Mesendoderm (in vitro differentiated cells): Measurements from ENCODE around the gene CAPN15.

Experiments
- DNase-seq: peaks from one replicate; pipeline ENCODE4 v3.0.0; 2013
- H2AK5ac ChIP-seq: 2 replicates; pipeline ENCODE4 v1.6.1; 2013; ENCODE audit warnings: low read length, inconsistent platforms
- H2BK120ac ChIP-seq: 2 replicates; pipeline ENCODE4 v1.6.1; 2013; ENCODE audit warnings: low read depth, mild to moderate bottlenecking, low read length, moderate library complexity, mixed read lengths
- H2BK15ac ChIP-seq: replicated peaks from 2 replicates; pipeline ENCODE4 v1.6.1; 2013; ENCODE audit warnings: low read depth, mild to moderate bottlenecking, moderate library complexity
- H2BK5ac ChIP-seq: 2 replicates; pipeline ENCODE4 v1.6.1; 2013; ENCODE audit warnings: low read length, inconsistent platforms
- H3K18ac ChIP-seq: 2 replicates; pipeline ENCODE4 v1.6.1; 2013; ENCODE audit warnings: mild to moderate bottlenecking, low read length, mixed read lengths
- H3K23ac ChIP-seq: one replicate; pipeline ENCODE4 v1.6.1; 2013; ENCODE audit warnings: low read length
- H3K27ac ChIP-seq: 2 replicates; pipeline ENCODE4 v1.5.1; 2013; ENCODE audit warnings: low read depth, mild to moderate bottlenecking, inconsistent platforms, low read length, moderate library complexity
- H3K27me3 ChIP-seq: 2 replicates; pipeline ENCODE4 v1.6.1; 2013; ENCODE audit warnings: low read length, control low read depth, mild to moderate bottlenecking, inconsistent platforms; ENCODE audit not compliant: insufficient read depth, poor library complexity
- H3K36me3 ChIP-seq: 2 replicates; pipeline ENCODE4 v1.6.1; 2013; ENCODE audit warnings: low read length, inconsistent platforms; ENCODE audit not compliant: control insufficient read depth, insufficient read depth
- H3K4ac ChIP-seq: one replicate; pipeline ENCODE4 v1.6.1; 2013; ENCODE audit warnings: low read depth, mild to moderate bottlenecking, low read length, moderate library complexity
- H3K4me1 ChIP-seq: 2 replicates; pipeline ENCODE4 v1.6.1; 2013; ENCODE audit warnings: low read depth, low read length, inconsistent platforms; ENCODE audit not compliant: control insufficient read depth
- H3K4me2 ChIP-seq: 2 replicates; pipeline ENCODE4 v1.6.1; 2013; ENCODE audit warnings: low read length
- H3K4me3 ChIP-seq: 2 replicates; pipeline ENCODE4 v1.5.1; 2013; ENCODE audit warnings: mild to moderate bottlenecking, low read length
- H3K56ac ChIP-seq: one replicate; pipeline ENCODE4 v1.6.1; 2013; ENCODE audit warnings: low read length
- H3K79me1 ChIP-seq: 2 replicates; pipeline ENCODE4 v1.6.1; 2013; ENCODE audit warnings: low read length, inconsistent platforms
- H3K79me2 ChIP-seq: 2 replicates; pipeline ENCODE4 v1.6.1; 2013; ENCODE audit warnings: mild to moderate bottlenecking, low read length; ENCODE audit not compliant: control insufficient read depth, insufficient read depth
- H3K9ac ChIP-seq: 2 replicates; pipeline ENCODE4 v1.6.1; 2013; ENCODE audit warnings: low read length, inconsistent platforms
- H4K5ac ChIP-seq: one replicate; pipeline ENCODE4 v1.6.1; 2013; ENCODE audit warnings: low read length
- H4K8ac ChIP-seq: one replicate; pipeline ENCODE4 v1.6.1; 2013; ENCODE audit warnings: low read depth, mild to moderate bottlenecking, control low read depth, low read length, moderate library complexity
- WGBS: extraction: QIAGEN DNeasy Blood & Tissue Kit; methylation state at CpG from one replicate; pipeline ENCODE4 v1.1.7; 2013; ENCODE audit warnings: low lambda C conversion rate, missing lambda C conversion rate; ENCODE audit not compliant: insufficient coverage; ENCODE audit errors: extremely low coverage; 5-methylcytosine and 5-hydroxymethylcytosine counted together

Gene CAPN15

DNA sequence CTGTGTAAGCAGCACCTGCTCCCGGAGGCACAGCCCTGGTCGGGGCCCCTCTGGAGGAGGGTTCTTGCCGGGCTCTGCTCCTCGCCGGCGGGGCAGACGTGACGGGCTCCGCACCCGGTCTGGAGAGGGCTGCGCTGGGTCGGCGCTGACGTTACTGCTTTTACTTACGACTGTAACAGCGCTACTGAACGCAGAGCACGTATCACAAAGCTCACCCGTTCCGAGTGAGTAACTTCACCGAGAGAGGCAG, 61.1 kb downstream of the CAPN15 start:
- H3K36me3 ChIP-seq = no peaks in the 10 kb centered on the region
- peak overlapping the region; percentile 97 for H3K9ac ChIP-seq
- H3K27ac ChIP-seq = peak overlapping the region; percentile 97
- H3K4ac ChIP-seq = peak overlapping the region; percentile 26
- no peak overlapping the region for H2BK15ac ChIP-seq
- no peaks in the 10 kb centered on the region for H3K27me3 ChIP-seq
- peak overlapping the region; percentile 100 for H3K56ac ChIP-seq
- no CpG with 5 or more reads among the region's 21 CpGs for WGBS
- peak overlapping the region; percentile 53 for H3K18ac ChIP-seq
- no peak overlapping the region for H4K8ac ChIP-seq
- H3K4me1 ChIP-seq = peaks cover 3% of the 10 kb centered on the region
- DNase-seq = peak; percentile 72
- H4K5ac ChIP-seq = no peak overlapping the region
- H2BK120ac ChIP-seq = no peak overlapping the region
- peak overlapping the region; percentile 73 for H2BK5ac ChIP-seq
- peak overlapping the region; percentile 85 for H3K4me2 ChIP-seq
- H3K4me3 ChIP-seq = peak overlapping the region; percentile 92
- H3K23ac ChIP-seq = peak overlapping the region; percentile 89
- peaks cover 12% of the 10 kb centered on the region for H3K79me2 ChIP-seq
- peaks cover 14% of the 10 kb centered on the region for H3K79me1 ChIP-seq
- no peak overlapping the region for H2AK5ac ChIP-seq

DNA sequence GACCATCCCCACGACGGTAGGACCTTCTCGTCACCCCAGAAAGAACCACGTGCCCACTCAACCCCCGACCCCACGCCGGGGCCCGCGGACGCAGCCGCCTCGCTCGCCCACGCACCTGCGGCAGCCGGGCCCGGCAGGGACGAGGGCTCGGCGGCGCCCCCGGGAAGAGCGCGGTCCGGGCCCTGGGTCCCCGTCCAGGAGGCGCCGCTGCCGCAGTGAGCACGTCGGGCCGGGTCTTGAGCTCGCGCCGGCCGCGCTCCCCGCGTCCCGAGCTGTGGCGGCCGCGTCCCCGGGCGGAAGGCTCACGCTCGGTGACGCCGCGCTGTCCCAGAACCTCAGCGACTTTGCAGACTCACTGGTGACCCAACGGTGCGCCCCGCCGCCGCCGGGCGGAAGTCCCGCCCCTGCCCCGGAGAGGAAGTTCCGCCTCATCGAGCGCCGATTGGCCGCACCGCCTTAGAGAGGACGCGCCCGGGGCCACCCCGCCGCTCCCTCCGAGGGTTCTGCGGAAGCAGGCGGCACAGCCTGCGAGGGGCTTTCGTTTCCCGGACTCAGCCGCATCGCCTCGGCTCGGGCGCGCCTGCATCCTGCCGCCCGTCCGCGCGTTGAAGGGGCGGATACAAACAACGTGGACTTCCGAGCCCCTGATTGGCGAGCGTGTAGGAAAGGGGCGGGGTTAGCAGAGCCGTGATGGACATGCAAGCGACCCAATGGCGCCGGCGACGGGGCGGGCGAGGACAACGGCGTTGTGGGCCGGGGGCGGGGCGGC, 61.6 kb downstream of the CAPN15 start:
- H3K36me3 ChIP-seq = no peaks in the 10 kb centered on the region
- H3K79me2 ChIP-seq = peaks cover 12% of the 10 kb centered on the region
- H4K5ac ChIP-seq = no peak overlapping the region
- H3K4me1 ChIP-seq = peaks cover 3% of the 10 kb centered on the region
- no peak overlapping the region for H2BK15ac ChIP-seq
- WGBS = no CpG with 5 or more reads among the region's 107 CpGs
- peak overlapping the region; percentile 97 for H3K9ac ChIP-seq
- no peak overlapping the region for H4K8ac ChIP-seq
- peak overlapping the region; percentile 29 for H3K4ac ChIP-seq
- H3K56ac ChIP-seq = peak overlapping the region; percentile 100
- H3K4me3 ChIP-seq = peak overlapping the region; percentile 92
- peak overlapping the region; percentile 97 for H3K27ac ChIP-seq
- peak overlapping the region; percentile 85 for H3K4me2 ChIP-seq
- H3K79me1 ChIP-seq = peaks cover 14% of the 10 kb centered on the region
- H2BK120ac ChIP-seq = no peak overlapping the region
- H3K23ac ChIP-seq = peak overlapping the region; percentile 89
- H2AK5ac ChIP-seq = no peak overlapping the region
- no peaks in the 10 kb centered on the region for H3K27me3 ChIP-seq
- peak; percentile 97 for DNase-seq
- H3K18ac ChIP-seq = peak overlapping the region; percentile 86
- peak overlapping the region; percentile 99 for H2BK5ac ChIP-seq

DNA sequence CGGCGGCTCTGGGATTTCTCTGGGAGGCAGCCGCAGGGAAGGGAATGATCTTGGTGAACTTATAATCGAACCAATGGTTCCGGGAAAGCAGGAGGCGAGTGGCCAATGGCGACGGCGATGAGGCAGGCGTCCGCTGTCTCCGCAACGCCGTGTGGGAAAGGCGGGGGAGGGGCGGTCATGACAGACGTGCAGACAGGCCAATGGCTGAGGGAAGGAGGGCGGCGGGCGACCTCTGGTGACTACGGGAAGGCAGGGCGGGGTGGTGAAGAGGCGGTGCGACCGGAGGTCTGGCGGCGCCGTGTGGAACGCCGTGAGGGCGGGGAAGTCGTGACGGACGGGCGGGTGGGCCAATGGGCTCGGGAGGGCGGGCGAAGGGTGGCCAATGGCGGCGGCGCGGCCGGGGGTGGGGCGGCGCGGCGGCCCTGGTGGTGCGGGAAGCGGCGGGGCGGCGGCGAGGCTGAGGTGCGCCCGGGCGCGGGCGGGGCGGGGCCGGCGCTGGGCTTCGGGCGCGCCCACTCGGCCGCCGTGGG, 62.2 kb downstream of the CAPN15 start, which contains the start of gene RAB40C:
TSS of gene RAB40C (plus strand) at position 409 of the 530 bp plus-strand sequence. CDS start 226 bp downstream, outside the sequence.
- Histone ChIP-seq H3K79me1 (peaks cover 16% of the 10 kb centered on the region), H4K8ac (no peak within 1 kb of the TSS), H3K79me2 (peaks cover 12% of the 10 kb centered on the region), H3K36me3 (no peaks in the 10 kb centered on the region), H2BK120ac (no peak within 1 kb of the TSS), H3K4ac (peak within 1 kb of the TSS; percentile 29), H3K18ac (peak within 1 kb of the TSS; percentile 86), H3K23ac (peak within 1 kb of the TSS; percentile 94), H2BK5ac (peak within 1 kb of the TSS; percentile 99), H3K4me1 (peaks cover 3% of the 10 kb centered on the region), H3K27me3 (no peaks in the 10 kb centered on the region), H2BK15ac (no peak within 1 kb of the TSS), H3K56ac (peak within 1 kb of the TSS; percentile 100), H3K4me2 (peak within 1 kb of the TSS; percentile 87), H4K5ac (no peak within 1 kb of the TSS), H3K4me3 (peak within 1 kb of the TSS; percentile 92), H3K9ac (peak within 1 kb of the TSS; percentile 97), H3K27ac (peak within 1 kb of the TSS; percentile 97), H2AK5ac (no peak within 1 kb of the TSS)
- peak; percentile 98 for DNase-seq
- WGBS = no CpG with 5 or more reads among the region's 67 CpGs

DNA sequence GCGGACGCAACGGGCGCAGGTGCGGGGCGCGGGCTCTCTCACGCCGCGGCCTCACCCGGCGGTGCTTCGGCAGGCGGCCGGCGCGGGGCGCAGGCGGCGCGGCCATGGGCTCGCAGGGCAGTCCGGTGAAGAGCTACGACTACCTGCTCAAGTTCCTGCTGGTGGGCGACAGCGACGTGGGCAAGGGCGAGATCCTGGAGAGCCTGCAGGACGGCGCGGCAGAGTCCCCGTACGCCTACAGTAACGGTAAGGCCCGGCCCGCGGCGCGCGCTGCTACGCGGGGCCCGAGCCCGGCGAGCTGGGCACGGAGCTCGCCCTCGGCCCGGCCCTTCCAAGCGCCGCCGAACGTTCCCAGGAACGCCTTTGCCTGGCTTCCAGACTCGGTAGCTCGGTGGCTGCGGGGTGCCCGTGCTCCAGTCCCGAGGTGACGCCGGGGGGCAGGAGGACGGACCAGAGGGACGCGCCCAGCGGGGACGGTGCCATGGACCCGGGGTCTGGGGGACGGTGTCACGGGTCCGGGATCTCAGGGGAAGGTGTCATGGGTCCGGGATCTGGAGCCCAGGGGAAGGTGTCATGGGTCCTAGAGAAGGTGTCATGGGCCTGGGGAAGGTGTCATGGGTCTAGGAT, 62.8 kb downstream of the CAPN15 start:
- H3K4me1 ChIP-seq = peaks cover 3% of the 10 kb centered on the region
- peak overlapping the region; percentile 85 for H3K4me3 ChIP-seq
- peak overlapping the region; percentile 66 for H3K23ac ChIP-seq
- H3K27me3 ChIP-seq = no peaks in the 10 kb centered on the region
- H2BK120ac ChIP-seq = no peak overlapping the region
- no peak overlapping the region for H2BK15ac ChIP-seq
- peak overlapping the region; percentile 90 for H3K9ac ChIP-seq
- H3K4me2 ChIP-seq = peak overlapping the region; percentile 87
- no peak overlapping the region for H2BK5ac ChIP-seq
- H4K5ac ChIP-seq = no peak overlapping the region
- H3K36me3 ChIP-seq = no peaks in the 10 kb centered on the region
- peak overlapping the region; percentile 95 for H3K56ac ChIP-seq
- H3K4ac ChIP-seq = no peak overlapping the region
- H4K8ac ChIP-seq = no peak overlapping the region
- H2AK5ac ChIP-seq = no peak overlapping the region
- H3K79me2 ChIP-seq = peaks cover 12% of the 10 kb centered on the region
- WGBS = no CpG with 5 or more reads among the region's 71 CpGs
- DNase-seq = no peak
- H3K79me1 ChIP-seq = peaks cover 18% of the 10 kb centered on the region
- H3K18ac ChIP-seq = peak overlapping the region; percentile 6
- no peak overlapping the region for H3K27ac ChIP-seq

DNA sequence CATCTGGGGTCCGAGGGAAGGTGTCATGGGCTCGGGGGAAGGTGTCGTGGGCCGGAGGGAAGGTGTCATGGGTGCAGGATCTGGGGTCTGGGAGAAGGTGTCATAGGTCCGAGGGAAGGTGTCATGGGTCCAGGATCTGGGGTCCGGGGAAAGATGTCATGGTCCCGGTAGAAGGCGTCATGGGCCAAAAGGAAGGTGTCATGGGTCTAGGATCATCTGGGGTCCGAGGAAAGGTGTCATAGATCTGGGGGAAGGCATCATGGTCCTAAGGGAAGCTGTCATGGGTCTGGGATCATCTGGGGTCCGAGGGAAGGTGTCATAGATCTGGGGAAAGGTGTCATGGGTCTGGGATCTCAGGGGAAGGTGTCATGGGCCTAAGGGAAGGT, 63.3 kb downstream of the CAPN15 start:
- Histone ChIP-seq H4K8ac (no peak overlapping the region), H4K5ac (no peak overlapping the region), H3K4me2 (peak overlapping the region; percentile 87), H2BK15ac (no peak overlapping the region), H3K9ac (peak overlapping the region; percentile 90), H3K23ac (peak overlapping the region; percentile 66), H3K4me3 (no peak overlapping the region), H3K4me1 (peaks cover 3% of the 10 kb centered on the region), H3K79me1 (peaks cover 18% of the 10 kb centered on the region), H2BK5ac (no peak overlapping the region), H3K36me3 (no peaks in the 10 kb centered on the region), H3K18ac (no peak overlapping the region), H3K4ac (no peak overlapping the region), H3K79me2 (peaks cover 12% of the 10 kb centered on the region), H3K56ac (peak overlapping the region; percentile 95), H3K27me3 (no peaks in the 10 kb centered on the region), H2AK5ac (no peak overlapping the region), H3K27ac (no peak overlapping the region), H2BK120ac (no peak overlapping the region)
- DNase-seq = no peak
- no CpG with 5 or more reads among the region's 10 CpGs for WGBS
